GM21737 (cell line): ENCODE results near the gene TFAP2A.

Experiments used
- ATAC-seq: cut with Tn5 transposase; IDR thresholded peaks from one replicate; pipeline ENCODE4 v1.9.1; 2021; ENCODE audit warnings: mild to moderate bottlenecking, moderate library complexity; ENCODE audit not compliant: unreplicated experiment

The TFAP2A gene

DNA sequence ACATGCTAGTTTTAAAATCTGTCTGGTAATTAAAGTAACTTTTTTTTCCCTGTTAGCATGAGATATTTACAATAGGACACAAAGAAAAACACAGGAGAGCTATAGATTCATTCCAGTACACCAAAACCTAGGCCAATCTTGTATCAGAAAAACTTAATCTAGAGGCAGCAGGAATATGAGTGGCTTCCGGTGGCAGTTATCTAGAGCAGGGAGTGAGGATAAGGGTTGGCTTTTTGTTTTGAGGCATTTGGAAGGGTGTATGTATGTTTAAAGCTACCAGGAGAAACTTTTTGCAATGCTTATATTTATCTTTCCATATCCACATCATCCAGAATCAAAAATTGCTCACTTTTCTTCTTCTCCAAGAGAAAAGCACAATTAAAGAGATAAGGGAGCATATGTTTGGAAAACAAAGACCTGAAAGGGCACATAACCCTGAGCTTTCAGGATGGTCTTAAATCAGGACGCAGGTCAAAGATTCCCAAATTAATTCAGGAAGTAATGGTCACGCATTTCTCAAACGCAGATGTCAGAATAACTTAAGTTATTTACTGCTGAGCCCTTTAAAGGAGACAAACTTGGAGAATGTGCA lies 13.1 kb downstream of the TFAP2A start:
- no peak for ATAC-seq

DNA sequence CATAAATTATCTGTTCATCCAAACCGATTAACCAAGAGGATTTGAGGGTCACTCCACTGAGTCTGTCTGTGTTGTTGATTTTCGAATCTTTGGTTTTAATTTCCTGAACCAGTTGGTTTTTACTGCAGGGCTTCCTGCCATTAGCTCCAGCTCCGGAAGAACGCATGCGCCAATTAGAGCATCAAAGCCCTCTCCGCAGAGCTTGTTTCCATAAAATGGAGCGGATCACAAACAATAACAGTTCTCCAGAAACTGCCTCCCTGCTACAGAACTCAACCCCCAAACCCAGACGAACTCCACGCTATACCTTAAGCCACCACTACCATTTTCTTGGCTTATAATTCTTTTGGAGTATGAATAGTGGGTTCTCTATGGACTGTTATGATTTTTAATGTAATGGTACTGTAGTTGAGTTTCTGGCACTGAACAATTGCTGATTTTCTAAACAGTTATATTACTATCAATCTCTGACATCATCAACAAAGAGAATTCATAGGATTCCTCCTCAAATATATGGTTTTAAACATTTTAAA lies 13.8 kb downstream of the TFAP2A start:
- no peak for ATAC-seq

DNA sequence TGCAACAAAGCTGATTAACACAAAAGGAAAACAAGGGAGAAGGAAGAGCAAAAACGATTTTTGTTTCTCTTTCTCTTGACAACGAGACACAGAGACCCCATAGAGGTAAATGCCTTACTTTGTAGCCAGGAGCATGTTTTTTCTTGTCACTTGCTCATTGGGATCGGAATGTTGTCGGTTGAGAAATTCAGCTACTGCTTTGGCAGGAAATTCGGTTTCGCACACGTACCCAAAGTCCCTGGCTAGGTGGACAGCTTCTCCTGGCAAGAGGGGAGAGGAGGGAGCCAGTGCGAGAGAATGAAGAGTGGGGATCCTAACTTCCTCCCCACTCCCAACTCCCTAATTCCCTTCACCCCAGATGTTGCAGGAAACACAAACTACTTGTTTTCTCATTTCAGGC lies 14.5 kb downstream of the TFAP2A start:
- no peak for ATAC-seq

DNA sequence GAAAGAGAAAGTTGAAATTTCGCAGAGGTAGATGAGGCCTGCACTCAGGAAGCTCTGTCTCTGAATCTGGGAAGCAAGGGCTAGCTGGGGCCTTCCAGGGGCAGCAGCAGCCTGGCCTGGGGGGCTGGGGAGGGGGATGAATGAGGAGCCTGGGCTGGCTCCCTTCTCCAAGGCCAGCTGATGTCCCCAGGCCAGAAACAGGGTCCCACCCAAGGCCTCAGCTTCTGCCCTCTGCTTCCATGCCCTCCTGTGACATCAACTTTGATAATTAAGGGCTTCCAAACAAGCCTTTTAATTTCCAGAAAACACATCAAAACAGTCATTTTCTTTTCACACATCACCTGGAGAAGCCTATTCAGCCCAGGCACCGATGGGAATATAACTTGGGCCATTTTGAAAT lies 15.4 kb downstream of the TFAP2A start:
- no peak for ATAC-seq

DNA sequence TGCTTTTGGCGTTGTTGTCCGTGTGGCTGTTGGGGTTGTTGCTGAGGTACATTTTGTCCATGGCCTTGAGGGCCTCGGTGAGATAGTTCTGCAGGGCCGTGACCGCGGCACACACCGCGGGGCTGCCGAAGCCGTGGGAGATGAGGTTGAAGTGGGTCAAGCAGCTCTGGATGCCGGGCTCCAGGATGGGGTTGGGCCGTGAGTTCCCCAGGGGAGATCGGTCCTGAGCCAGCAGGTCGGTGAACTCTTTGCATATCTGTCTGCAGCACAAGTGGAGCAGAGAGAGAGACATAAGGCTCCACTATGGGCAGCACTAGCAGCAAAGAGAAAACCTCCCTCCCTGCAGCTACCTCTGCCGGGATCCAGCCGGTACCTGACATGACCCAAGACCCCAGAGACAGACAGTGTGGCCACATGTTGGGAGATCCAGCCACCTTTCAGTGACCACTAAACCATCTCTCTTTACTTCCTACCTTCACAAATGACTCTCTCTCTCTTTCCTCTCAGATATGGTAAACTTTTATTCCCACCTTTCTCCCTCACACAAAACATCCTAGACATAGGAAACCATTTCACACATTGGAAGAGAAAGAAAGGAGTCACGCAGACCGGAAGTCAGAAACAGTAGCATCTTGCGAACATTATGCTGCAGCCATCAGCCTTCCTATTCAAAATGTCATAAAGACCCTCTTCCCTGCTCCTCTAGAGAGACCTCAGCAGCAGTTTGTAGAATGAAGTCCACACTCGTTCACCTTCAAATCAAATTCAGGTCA lies 16.2 kb downstream of the TFAP2A start:
- no peak for ATAC-seq

DNA sequence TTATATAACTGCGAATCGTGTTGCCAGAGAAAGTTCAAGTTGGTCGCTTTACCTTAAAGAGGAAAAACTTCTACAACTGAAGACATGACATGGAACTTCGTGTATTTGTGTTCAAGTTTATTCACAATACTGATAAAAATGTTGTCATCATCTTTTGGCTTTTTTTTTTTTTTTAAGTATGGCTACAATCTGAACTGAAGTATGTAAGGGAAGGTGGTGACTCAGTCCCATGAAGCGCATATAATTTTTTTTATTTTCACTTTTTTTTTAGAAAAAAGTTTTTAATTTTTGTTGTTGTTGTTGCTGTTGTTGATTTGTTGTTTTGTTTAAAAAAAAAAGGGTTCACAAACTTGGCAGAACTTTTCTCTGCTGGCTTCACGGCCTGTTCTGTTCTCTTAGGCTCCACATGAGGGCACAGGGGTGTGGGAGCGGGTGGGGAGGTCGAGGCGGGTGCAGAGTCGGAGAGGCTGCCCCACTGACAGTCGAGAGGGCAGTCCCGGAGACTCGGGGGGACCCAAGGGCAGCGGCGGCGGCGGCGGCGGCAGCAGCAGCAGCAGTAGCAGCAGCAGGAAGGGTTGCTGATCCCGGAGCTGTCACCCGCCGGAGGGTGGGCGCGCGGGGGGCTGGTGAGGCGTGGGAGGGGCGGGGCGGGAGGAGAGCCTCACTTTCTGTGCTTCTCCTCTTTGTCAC lies 17.0 kb downstream of the TFAP2A start:
- ATAC-seq, result no peak

DNA sequence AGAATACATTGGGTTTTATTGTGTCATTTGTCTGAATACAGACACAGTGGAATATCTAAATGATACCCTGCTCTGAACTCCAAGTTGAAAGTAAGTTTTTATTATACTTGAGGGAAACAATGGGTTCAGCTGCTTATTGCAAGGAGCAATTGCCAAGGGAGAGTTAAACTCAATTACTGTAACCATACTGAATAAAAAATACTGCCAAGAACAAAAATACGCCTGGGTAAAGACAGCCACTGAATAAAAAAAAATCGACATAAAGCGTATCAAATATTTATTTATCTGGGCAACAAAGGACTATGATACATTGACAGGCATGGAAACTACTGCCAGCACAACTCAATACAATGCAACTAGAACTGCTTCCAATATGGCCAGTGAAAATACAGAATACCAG lies 18.1 kb downstream of the TFAP2A start:
- no peak for ATAC-seq

DNA sequence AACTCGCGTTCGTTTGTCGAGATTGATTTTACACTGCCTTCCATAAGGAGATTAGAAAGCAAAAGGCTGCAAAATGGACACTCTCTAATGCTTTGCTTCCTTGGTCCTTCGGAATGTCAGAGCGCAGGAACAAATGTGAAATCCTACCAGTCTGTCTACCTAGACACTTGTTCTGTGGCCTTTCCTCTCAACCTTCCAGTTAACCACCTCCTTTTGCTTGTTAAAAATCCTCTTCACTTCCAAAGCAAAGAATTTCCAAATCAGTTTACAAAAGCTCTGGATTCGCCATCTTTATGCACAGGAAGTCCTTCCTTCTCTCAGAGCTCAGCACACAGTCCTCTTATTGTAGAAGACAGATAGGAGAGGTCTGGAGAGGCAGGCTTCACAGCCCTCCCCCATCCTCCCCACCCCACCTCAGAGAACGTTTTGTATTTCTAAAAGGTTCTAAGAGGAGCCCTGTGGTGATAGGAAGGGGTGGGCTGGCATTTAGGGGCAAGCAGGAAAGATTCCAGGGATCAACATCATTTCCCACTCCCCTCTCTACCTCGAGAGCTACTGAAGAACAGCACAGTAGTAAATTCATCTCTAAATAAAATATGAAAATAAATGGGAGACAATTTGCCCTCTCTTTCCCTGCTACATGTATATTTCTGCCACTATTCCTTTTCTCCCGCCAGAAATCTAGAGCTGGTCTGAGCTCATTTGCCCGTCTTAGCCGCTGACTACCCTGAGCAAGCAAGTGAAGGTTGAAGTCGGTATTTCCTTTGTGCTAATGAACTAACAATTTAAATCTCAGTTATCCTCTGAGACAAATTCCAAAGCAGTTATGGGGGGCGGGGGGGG lies 18.9 kb downstream of the TFAP2A start:
- no peak for ATAC-seq

DNA sequence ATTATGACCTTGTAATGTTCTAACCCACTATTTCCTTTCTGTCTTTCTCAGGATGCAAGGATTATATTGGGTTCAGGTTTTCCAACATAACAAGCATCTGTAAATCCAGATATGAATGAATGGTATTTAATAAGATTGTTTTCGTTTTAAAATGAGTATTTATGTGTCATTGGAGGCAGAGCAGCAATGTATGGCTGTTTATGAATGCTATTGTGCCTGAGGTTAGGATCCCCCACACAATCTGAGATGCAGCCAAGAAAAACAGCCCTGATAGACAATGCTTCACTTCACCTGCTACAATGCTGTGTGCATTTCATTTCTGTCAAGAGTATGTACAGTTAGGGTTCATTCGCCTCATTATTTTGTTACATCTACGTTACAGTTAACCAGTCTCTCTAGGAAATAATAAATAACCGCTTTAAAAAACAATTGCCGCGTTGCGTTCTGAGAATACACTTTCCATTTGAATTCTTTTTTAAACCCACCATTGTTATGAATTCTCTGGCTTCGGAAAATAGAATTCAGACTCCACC lies 19.6 kb downstream of the TFAP2A start:
- no peak for ATAC-seq

DNA sequence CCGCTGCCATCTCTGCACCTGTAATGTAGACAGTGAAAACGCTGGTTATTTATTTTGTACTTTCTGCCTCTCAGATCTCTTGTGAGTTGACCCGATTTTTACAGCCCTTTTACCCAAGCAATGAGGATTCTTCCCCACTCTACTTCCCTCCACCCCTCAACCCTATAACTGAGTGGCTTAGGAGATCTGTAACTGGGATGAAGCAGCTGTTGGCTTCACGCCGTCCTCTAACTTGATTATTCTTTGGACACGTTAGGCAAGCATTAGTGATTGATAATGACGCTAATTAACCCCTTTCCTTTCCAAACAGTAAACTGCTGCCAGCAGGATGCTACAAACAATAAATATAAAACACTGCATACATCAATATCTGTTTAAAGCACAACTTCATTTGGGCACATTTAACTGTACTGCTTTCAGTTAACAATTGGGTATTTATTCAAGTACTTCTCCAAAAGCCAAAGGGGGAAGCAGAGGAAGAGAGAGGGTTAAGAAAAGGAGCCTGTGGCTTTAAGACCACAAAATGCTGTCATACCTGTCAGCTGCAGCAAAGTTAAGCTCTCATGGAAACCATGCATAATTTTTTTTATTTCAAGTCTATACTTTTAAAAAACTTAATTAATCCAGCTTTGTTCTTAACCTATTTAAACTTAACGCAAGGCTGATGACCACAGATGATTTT lies 21.2 kb downstream of the TFAP2A start:
- no peak for ATAC-seq

DNA sequence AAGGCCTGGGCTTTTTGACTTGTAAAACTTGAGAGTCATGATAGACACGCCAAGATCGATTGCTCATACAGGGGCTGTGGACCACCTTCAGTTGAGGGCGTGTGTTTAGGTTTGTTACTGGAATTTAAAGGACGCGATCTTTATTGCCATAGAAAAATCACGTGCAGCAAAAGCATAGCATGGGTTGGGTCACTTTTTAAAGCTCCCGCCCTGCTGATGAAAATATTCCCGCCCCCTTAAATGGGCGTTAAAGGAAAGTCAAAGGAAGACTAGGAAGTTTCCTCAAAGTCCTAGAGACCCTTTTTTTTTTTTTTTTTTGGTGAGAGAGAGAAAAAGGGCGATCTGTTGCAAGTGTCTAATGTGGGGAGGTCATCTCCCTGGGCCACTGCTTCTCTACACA lies 23.1 kb downstream of the TFAP2A start:
- ATAC-seq, result no peak

DNA sequence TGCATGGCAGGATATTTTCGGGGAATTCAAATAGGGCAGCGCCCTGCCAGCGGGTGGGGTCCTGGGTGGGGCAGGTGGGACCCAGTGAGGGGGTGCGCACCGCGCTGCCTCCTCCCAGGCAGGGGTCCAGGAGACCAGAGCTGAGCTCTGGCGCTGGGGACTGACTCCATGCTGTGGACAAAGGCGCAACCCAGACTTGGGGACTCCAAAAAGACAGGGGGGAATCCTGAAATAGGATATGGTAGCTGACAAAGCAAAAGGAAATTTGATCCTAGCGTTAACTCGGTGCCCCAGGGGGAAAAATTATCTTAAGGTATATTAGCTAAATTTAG lies 23.6 kb downstream of the TFAP2A start:
- ATAC-seq, result no peak

DNA sequence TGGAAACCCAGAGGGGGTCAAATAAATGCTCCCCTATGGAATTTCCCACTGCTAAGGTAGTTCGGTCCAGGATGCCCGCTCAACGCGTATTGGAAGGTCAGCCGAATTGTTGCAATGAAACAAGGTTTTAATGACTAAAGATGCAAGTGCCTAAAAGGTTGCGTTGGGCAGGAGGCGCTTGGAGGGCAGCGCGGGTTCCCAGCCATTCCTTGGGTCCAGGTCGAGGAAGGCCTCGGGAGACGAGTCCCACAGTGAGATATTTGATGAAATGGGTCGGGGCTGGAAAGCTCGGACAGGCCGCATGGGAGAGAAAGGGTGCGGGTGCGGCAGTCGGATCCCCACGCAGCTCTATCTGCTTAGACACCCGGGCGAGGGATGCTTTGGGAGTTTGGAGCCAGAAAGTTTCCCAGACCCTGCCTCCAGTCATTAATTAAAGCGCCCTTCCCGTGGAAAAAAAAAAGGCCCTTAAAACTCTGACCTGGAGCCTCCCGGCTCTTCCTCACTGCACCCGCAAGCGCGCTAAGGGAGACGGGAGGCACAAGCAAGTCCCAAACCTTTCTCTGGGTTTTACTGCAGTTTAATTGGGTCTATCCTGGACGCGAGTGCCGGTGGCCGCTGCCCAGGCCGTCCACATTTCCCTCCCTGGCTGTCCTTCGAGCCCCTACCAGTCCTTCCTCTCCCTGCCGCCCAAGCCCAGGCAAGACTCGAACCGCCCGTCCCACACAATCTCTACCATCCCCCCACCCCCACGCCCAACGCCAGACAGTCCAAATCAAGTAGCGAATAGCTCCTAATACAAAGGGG lies 24.2 kb downstream of the TFAP2A start:
- ATAC-seq, result no peak

DNA sequence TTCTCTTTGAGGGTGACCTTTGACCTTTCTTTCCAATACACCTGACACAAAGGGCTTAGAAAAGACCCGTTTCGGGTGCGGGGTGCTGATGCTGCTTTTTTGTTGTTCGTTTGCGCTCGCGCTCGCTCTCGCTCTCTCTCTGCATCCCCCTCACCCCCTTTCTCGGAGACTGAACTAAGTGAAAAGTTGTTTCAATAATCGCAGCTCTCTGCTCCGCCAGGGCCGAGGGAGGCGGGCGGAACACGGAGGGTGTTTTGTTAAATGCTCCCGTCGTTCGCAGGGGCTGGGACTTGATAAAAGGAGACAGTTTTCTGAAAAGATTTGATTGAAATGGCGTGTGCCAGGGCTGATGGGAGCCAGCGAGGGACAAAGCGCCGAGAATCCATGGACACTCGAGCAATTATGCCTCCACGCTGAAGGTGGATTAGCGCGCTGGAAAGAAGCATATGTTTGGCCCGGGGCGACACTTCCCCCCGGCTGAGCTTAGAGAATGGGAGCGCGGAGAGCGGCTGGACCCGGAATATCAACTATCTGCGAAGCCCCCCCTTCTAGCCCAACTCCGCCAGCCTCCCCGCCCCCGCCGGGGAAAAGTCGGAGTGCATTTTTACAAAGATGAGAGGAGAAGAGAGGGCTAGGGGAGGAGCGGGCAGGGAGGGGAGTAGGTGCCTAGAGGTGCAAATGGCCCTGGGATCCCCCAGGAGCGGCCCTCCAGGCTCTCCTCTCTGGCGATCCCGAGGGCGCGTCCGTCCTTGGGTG lies 25.0 kb downstream of the TFAP2A start:
- ATAC-seq, result no peak

DNA sequence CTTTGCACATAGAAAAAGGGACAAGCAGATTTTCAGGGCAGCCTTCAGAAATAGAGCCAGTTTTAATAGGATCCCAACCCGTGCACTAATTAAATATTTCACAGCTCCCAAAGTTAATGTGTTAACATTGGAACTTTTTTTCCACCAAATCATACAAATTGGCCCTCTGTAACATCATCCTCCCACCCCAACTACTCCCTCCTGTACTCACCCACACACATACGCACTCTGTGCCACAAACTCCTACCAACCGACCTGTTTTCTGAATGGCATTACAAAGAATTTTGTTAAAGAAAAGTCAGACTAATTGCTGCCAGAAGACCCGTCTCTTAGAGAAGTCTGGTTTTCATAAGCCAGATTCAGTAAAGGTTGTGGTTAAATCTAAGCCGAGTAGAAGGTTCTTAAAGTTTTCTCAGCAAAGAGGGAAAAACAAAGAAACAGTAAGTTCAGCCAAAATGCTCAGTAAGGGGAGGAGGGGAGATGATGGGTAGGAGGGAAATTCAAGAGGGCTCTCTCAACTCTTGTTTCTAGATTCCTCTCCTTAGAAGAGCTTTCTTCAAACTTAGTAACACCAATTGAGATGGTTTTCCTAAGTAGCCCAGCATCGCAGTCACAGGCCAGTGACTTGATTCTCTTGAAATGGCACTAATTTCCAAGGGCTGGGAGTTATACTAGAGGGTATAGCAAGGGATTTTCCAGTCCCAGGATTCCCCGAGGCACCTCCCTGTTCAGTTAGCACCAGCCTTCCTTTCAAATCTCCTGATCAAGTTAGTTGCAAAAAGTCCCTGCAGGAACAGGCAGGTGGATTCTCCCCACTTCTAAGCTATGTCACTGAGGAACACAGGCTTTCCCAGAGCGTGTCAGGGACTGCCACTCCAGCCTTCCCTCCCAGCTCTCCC lies 27.9 kb downstream of the TFAP2A start:
- ATAC-seq, result no peak

DNA sequence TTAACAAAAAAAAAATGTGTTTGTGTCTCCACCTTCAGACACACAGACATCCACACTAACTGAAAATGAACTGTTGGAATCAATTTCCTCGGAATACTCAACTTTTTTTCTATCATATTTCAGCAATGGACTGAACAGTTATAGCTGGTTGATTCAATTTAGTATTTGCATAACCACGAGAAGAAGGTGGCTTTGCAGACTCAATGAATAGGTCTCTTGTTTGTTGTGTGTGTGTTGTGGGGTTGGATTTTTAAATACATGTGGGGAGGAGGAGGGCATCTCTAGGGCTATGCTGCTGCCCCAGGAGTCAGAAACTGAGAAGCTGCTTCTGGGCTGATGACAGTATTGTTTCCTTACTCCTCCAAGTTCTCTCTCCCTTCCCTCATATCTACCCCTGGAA lies 28.7 kb downstream of the TFAP2A start:
- ATAC-seq, result no peak

DNA sequence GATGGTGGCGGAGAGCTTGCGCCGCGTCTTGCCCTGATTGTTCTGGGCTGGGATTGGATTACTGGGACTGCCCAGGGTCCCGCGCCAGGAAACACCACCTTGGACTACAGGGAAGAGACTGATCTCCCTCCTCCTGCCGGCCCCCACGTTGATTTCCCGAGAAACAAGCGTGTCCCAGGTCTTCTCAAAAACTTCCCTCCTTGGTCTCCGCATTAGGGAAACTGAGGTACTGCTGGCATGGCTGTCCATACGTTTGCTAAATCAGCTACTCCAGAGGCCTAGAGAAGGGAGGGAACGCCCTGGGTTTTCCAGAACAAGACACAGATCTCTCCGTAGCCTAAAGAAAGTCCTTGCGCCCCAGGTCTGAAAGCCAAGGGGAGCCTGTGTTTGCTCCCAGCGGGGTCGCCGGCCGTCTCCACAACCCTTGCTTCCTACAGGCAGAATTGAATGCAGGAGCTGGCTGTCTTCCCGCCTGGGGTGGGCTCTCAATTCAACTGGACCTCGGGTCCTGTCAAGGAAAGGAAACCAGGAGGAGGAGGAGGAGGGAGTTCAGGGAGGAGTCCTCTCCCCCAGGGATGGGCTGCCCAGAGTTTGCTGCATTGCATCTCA lies 29.2 kb downstream of the TFAP2A start:
- no peak for ATAC-seq
